Hepatocyte (in vitro differentiated cells): ENCODE data around the gene TRPM1. TPM values are rescaled to one million over a fixed set of nuclear protein-coding genes. Genes with fewer than 3 reads are reported as not detected.

ENCODE experiments used
- DNase-seq: peaks from one replicate; pipeline ENCODE4 v3.0.0-alpha.2; 2016; ENCODE audit warnings: low spot score
- H2AFZ ChIP-seq: fragments of 200-600 bp; sonication (generic); 2 replicates; pipeline ENCODE4 v1.6.0; 2016; ENCODE audit warnings: antibody characterized with exemption, mild to moderate bottlenecking
- H3K27ac ChIP-seq: fragments of 200-600 bp; sonication (generic); 2 replicates; pipeline ENCODE4 v1.5.1; 2016; ENCODE audit warnings: mild to moderate bottlenecking
- H3K27me3 ChIP-seq: fragments of 200-600 bp; sonication (generic); 2 replicates; pipeline ENCODE4 v1.6.1; 2016
- H3K36me3 ChIP-seq: fragments of 200-600 bp; sonication (generic); replicated peaks from 2 replicates; pipeline ENCODE4 v1.5.1; 2016; ENCODE audit warnings: low read depth; ENCODE audit not compliant: insufficient read depth
- H3K4me1 ChIP-seq: fragments of 200-600 bp; sonication (generic); 2 replicates; pipeline ENCODE4 v1.5.1; 2016; ENCODE audit warnings: mild to moderate bottlenecking, moderate library complexity; ENCODE audit not compliant: insufficient read depth
- H3K4me2 ChIP-seq: fragments of 200-600 bp; sonication (generic); 2 replicates; pipeline ENCODE4 v1.6.0; 2016
- H3K4me3 ChIP-seq: fragments of 200-600 bp; sonication (generic); 2 replicates; pipeline ENCODE4 v1.5.1; 2016; ENCODE audit warnings: mild to moderate bottlenecking
- H3K79me2 ChIP-seq: fragments of 200-600 bp; sonication (generic); 2 replicates; pipeline ENCODE4 v1.6.0; 2017; ENCODE audit warnings: mild to moderate bottlenecking
- H3K9me2 ChIP-seq: fragments of 200-600 bp; sonication (generic); replicated peaks from 2 replicates; pipeline ENCODE4 v1.6.0; 2017; ENCODE audit warnings: mild to moderate bottlenecking; ENCODE audit not compliant: insufficient read depth
- H3K9me3 ChIP-seq: fragments of 200-600 bp; sonication (generic); 2 replicates; pipeline ENCODE4 v1.5.1; 2016; ENCODE audit warnings: low read depth, mild to moderate bottlenecking
- H4K20me1 ChIP-seq: fragments of 200-600 bp; sonication (generic); 2 replicates; pipeline ENCODE4 v1.6.0; 2016; ENCODE audit warnings: mild to moderate bottlenecking; ENCODE audit not compliant: insufficient read depth, poor library complexity, severe bottlenecking
- CTCF ChIP-seq: fragments of 200-600 bp; sonication (generic); IDR thresholded peaks from 2 replicates; pipeline ENCODE4 v1.5.1; 2016; ENCODE audit warnings: antibody characterized with exemption, mild to moderate bottlenecking; ENCODE audit not compliant: poor library complexity
- EZH2 ChIP-seq: fragments of 200-600 bp; sonication (generic); IDR thresholded peaks from 2 replicates; pipeline ENCODE4 v1.6.1; 2016; ENCODE audit warnings: antibody characterized with exemption, mild to moderate bottlenecking, borderline replicate concordance
- EZH2phosphoT487 ChIP-seq: fragments of 200-600 bp; sonication (generic); IDR thresholded peaks from one replicate; pipeline ENCODE4 v1.6.1; 2018; ENCODE audit warnings: antibody characterized with exemption, mild to moderate bottlenecking, low read depth, moderate library complexity; ENCODE audit not compliant: unreplicated experiment, severe bottlenecking
- WGBS: methylation state at CpG from one replicate; pipeline ENCODE4 v1.1.6; 2016; ENCODE audit warnings: low lambda C conversion rate; ENCODE audit errors: missing lambda C conversion rate; 5-methylcytosine and 5-hydroxymethylcytosine counted together
- polyA plus RNA-seq: library from polyadenylated mRNA; unstranded; fragments of >200 nt; fragmentation: Nextera tagmentation; extraction: Ambion mirVana; gene quantifications from 2 replicates; pipeline ENCODE4 v1.2.1, GENCODE V29; 2016
- total RNA-seq: library from RNA; depleted of rRNA; stranded (reverse); fragments of >200 nt; gene quantifications from 2 replicates; pipeline ENCODE4 v1.2.3, GENCODE V29; 2014

TRPM1 gene
- total and polyA plus RNA-seq, 2 experiments from 2014 or later, result not detected

DNA sequence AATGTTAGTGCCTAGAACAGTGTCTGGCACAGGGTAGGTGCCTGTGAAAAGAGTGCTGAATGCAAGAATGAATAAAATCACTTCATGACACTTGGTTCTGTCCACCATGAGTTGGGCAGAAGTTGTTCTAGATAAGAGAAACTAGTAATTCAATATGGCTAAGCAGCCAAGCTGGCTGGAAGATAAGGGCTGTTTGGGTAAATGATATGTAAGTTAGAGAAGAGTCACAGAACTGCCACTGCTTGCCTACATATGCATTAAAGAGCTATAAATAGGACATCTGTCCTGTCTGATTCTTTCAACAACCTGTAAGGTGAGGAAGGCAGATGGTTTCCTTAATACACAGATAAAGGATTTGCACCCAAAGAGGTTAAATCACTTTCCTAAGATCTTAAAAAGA is 123.2 kb downstream of the TRPM1 start:
- no peaks in the 10 kb centered on the region for H3K9me2 ChIP-seq
- H3K79me2 ChIP-seq, result peaks cover 69% of the 10 kb centered on the region
- H3K4me2 ChIP-seq, result no peak overlapping the region
- H3K4me1 ChIP-seq, result no peaks in the 10 kb centered on the region
- no peaks in the 10 kb centered on the region for H3K9me3 ChIP-seq
- H4K20me1 ChIP-seq, result peaks cover 4% of the 10 kb centered on the region
- H3K36me3 ChIP-seq, result no peaks in the 10 kb centered on the region
- H3K27ac ChIP-seq, result no peak overlapping the region
- TF ChIP-seq EZH2phosphoT487, result no peak
- TF ChIP-seq EZH2, result no peak
- TF ChIP-seq CTCF, result no peak
- H3K27me3 ChIP-seq, result no peaks in the 10 kb centered on the region
- H3K4me3 ChIP-seq, result no peak overlapping the region
- no peak overlapping the region for H2AFZ ChIP-seq
- no peak for DNase-seq

- no peak overlapping the region for H2AFZ ChIP-seq
- DNase-seq, result no peak
- H3K36me3 ChIP-seq, result no peaks in the 10 kb centered on the region
- H3K27ac ChIP-seq, result no peak overlapping the region
- H3K27me3 ChIP-seq, result no peaks in the 10 kb centered on the region
- H3K4me2 ChIP-seq, result no peak overlapping the region
- H3K4me3 ChIP-seq, result no peak overlapping the region
- peaks cover 33% of the 10 kb centered on the region for H3K79me2 ChIP-seq
- WGBS, result 96% methylated on average over 5 of the region's 5 CpGs
- peaks cover 4% of the 10 kb centered on the region for H4K20me1 ChIP-seq
- H3K9me2 ChIP-seq, result no peaks in the 10 kb centered on the region
- no peaks in the 10 kb centered on the region for H3K4me1 ChIP-seq
- TF ChIP-seq EZH2phosphoT487 (no peak), CTCF (no peak), EZH2 (no peak)
- H3K9me3 ChIP-seq, result no peaks in the 10 kb centered on the region
Observed at GRCh38 chr15:30974112-30974511, 127.4 kb downstream of the TRPM1 start.

- no peaks in the 10 kb centered on the region for H3K9me3 ChIP-seq
- no peaks in the 10 kb centered on the region for H3K27me3 ChIP-seq
- 92% methylated on average over 4 of the region's 4 CpGs for WGBS
- H2AFZ ChIP-seq, result no peak overlapping the region
- TF ChIP-seq EZH2phosphoT487 (no peak), EZH2 (no peak), CTCF (no peak)
- no peak overlapping the region for H3K4me2 ChIP-seq
- no peaks in the 10 kb centered on the region for H3K9me2 ChIP-seq
- H3K4me1 ChIP-seq, result no peaks in the 10 kb centered on the region
- no peak overlapping the region for H3K27ac ChIP-seq
- DNase-seq, result no peak
- H3K4me3 ChIP-seq, result no peak overlapping the region
- H4K20me1 ChIP-seq, result peaks cover 4% of the 10 kb centered on the region
- H3K36me3 ChIP-seq, result no peaks in the 10 kb centered on the region
- H3K79me2 ChIP-seq, result peaks cover 30% of the 10 kb centered on the region
Observed at GRCh38 chr15:30973379-30973778, 128.1 kb downstream of the TRPM1 start.

DNA sequence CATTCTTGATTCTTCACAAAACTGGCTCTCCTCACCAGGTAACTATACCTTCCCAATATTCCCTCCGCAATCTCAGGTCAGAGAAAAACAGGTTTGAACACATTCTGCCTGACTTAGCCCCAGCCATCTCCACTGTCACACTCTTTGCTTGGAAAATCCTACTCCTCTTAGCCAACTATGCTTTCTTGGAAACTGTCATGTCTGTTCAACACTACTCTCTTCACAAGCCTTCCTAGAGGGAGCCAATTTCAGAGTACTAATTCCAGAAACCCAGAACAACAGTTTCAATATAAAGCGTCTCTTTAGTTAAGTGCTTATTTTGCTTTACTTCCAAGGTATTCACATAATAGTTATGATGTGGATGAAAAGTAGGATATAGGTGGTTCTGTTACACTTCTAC is 131.8 kb downstream of the TRPM1 start:
- no peaks in the 10 kb centered on the region for H4K20me1 ChIP-seq
- TF ChIP-seq CTCF (no peak), EZH2phosphoT487 (no peak), EZH2 (no peak)
- no peaks in the 10 kb centered on the region for H3K27me3 ChIP-seq
- no peaks in the 10 kb centered on the region for H3K4me1 ChIP-seq
- no peaks in the 10 kb centered on the region for H3K36me3 ChIP-seq
- peaks cover 5% of the 10 kb centered on the region for H3K79me2 ChIP-seq
- no peak for DNase-seq
- no peaks in the 10 kb centered on the region for H3K9me2 ChIP-seq
- H3K9me3 ChIP-seq, result no peaks in the 10 kb centered on the region
- WGBS, result 98% methylated on average over 2 of the region's 2 CpGs
- no peak overlapping the region for H2AFZ ChIP-seq
- H3K4me2 ChIP-seq, result no peak overlapping the region
- no peak overlapping the region for H3K27ac ChIP-seq
- H3K4me3 ChIP-seq, result no peak overlapping the region
